Endothelial cell of umbilical vein (primary cell): ENCODE results near the gene SUCNR1. TPM values are rescaled to one million over a fixed set of nuclear protein-coding genes. Genes with fewer than 3 reads are reported as not detected.
A peak's percentile ranks its signal among the peaks of the same experiment; 100 is the strongest.

Experiments
- BruUV-seq: library from RNA; stranded (reverse); fragments of 400-500 nt; replicated peaks from 2 replicates; lab custom pipeline; 2021; lab: Mats Ljungman, UMichigan
- CTCF ChIA-PET: fragments of 300-600, 350-600 bp; sonication (Branson Sonifier 250); formaldehyde crosslinking; loops from one replicate; lab custom pipeline; 2021; ENCODE audit warnings: antibody characterized with exemption, inconsistent platforms; lab: Charles Lee
- POLR2A ChIA-PET: fragments of 300-600, 350-600 bp; sonication (Branson Sonifier 250); formaldehyde crosslinking; loops from one replicate; lab custom pipeline; 2021; ENCODE audit warnings: antibody characterized with exemption, inconsistent platforms; lab: Charles Lee
- DNase-seq: peaks from one replicate; pipeline ENCODE4 v3.0.0-alpha.2; 2011; ENCODE audit warnings: low read depth, low spot score
- FAIRE-seq: peaks from 2 replicates; lab custom pipeline; 2011; peaks lifted over from hg19 to GRCh38; lab: Jason Lieb, UNC
- H2AFZ ChIP-seq: 2 replicates; pipeline ENCODE4 v1.6.0; 2012; ENCODE audit warnings: low read depth, low read length, control low read depth, inconsistent platforms
- H3K27ac ChIP-seq: 2 replicates; pipeline ENCODE4 v1.5.1; 2011; ENCODE audit warnings: low read depth, mild to moderate bottlenecking, control low read depth, low read length, moderate library complexity; ENCODE audit not compliant: insufficient read depth
- H3K27me3 ChIP-seq, 2 experiments: 2 replicates each; pipeline versions ENCODE4 v1.6.0 to v1.6.1; 2011; ENCODE audit warnings: low read length in 2 of 2, mixed read lengths in 1 of 2; ENCODE audit not compliant: control insufficient read depth in 2 of 2, insufficient read depth in 2 of 2
- H3K36me3 ChIP-seq, 2 experiments: 2 replicates in 1 of 2; 3 replicates in 1 of 2; pipeline ENCODE4 v1.5.1; 2011; ENCODE audit warnings: low read length in 2 of 2, mild to moderate bottlenecking in 1 of 2, moderate library complexity in 1 of 2; ENCODE audit not compliant: control insufficient read depth in 2 of 2, insufficient read depth in 2 of 2; ENCODE audit errors: extremely low read depth in 1 of 2
- H3K4me1 ChIP-seq: 3 replicates; pipeline ENCODE4 v1.5.1; 2011; ENCODE audit warnings: mild to moderate bottlenecking, low read length; ENCODE audit not compliant: control insufficient read depth, insufficient read depth; ENCODE audit errors: extremely low read depth
- H3K4me2 ChIP-seq: 2 replicates; pipeline ENCODE4 v1.6.1; 2011; ENCODE audit warnings: low read length, control low read depth, mixed read lengths; ENCODE audit not compliant: insufficient read depth
- H3K4me3 ChIP-seq, 3 experiments: fragments of 200-600 bp in 1 of 3; sonication (generic), shearing (Covaris generic) in 1 of 3; replicated peaks in 1 of 3; 2 replicates each; pipeline ENCODE4 v1.5.1; 2011 to 2016; ENCODE audit warnings: control low read depth in 3 of 3, low read length in 3 of 3, mild to moderate bottlenecking in 2 of 3, inconsistent platforms in 1 of 3, low read depth in 1 of 3, moderate library complexity in 1 of 3; ENCODE audit not compliant: insufficient read depth in 1 of 3
- H3K79me2 ChIP-seq: 2 replicates; pipeline ENCODE4 v1.6.0; 2012; ENCODE audit warnings: low read length, inconsistent platforms; ENCODE audit not compliant: control insufficient read depth, insufficient read depth
- H3K9ac ChIP-seq: replicated peaks from 2 replicates; pipeline ENCODE3; 2011; ENCODE audit warnings: low read length, control low read depth; ENCODE audit not compliant: insufficient read depth; ENCODE audit errors: extremely low read depth
- H3K9me1 ChIP-seq: replicated peaks from 3 replicates; pipeline ENCODE4 v1.6.0; 2011; ENCODE audit warnings: mild to moderate bottlenecking, low read length; ENCODE audit not compliant: control insufficient read depth, insufficient read depth; ENCODE audit errors: extremely low read depth
- H3K9me3 ChIP-seq: replicated peaks from 2 replicates; pipeline ENCODE4 v1.5.1; 2012; ENCODE audit warnings: low read length, inconsistent platforms; ENCODE audit not compliant: control insufficient read depth, insufficient read depth
- H4K20me1 ChIP-seq: replicated peaks from 2 replicates; pipeline ENCODE3; 2011; ENCODE audit warnings: mild to moderate bottlenecking, low read length; ENCODE audit not compliant: control insufficient read depth, insufficient read depth; ENCODE audit errors: extremely low read depth
- CTCF ChIP-seq, 2 donors: IDR thresholded peaks; 1 replicate in 1 of 2; 2 replicates in 1 of 2; pipeline ENCODE4 v1.5.1; 2011; ENCODE audit warnings: low read length in 2 of 2, mild to moderate bottlenecking in 2 of 2, moderate library complexity in 2 of 2, control low read depth in 1 of 2, inconsistent platforms in 1 of 2, low read depth in 1 of 2; ENCODE audit not compliant: insufficient read depth in 1 of 2; ENCODE audit errors: extremely low read depth in 1 of 2
- EZH2 ChIP-seq: IDR thresholded peaks from 2 replicates; pipeline ENCODE4 v1.6.1; 2012; ENCODE audit warnings: borderline replicate concordance, low read depth, mild to moderate bottlenecking, moderate library complexity, low read length, inconsistent platforms; ENCODE audit not compliant: severe bottlenecking
- FOS ChIP-seq: IDR thresholded peaks from 2 replicates; pipeline ENCODE4 v1.6.1; 2011; ENCODE audit warnings: mild to moderate bottlenecking, low read length, moderate library complexity, borderline replicate concordance; ENCODE audit not compliant: insufficient read depth
- GATA2 ChIP-seq: IDR thresholded peaks from 2 replicates; pipeline ENCODE4 v1.7.0; 2011; ENCODE audit warnings: low read depth, mild to moderate bottlenecking, moderate library complexity, mixed read lengths, low read length; ENCODE audit not compliant: insufficient read length, insufficient read depth
- JUN ChIP-seq: IDR thresholded peaks from 2 replicates; pipeline ENCODE4 v1.6.1; 2011; ENCODE audit warnings: borderline replicate concordance, low read depth; ENCODE audit not compliant: insufficient read length, insufficient read depth
- MYC ChIP-seq: IDR thresholded peaks from one replicate; pipeline ENCODE4 v1.6.1; 2011; ENCODE audit warnings: mild to moderate bottlenecking, low read depth, low read length
- POLR2A ChIP-seq: IDR thresholded peaks from 2 replicates; pipeline ENCODE4 v1.6.1; 2012; ENCODE audit warnings: low read depth, mild to moderate bottlenecking, control low read depth, low read length
- POLR2AphosphoS5 ChIP-seq: IDR thresholded peaks from 2 replicates; pipeline ENCODE4 v1.6.1; 2012; ENCODE audit warnings: low read depth, mild to moderate bottlenecking, control low read depth, low read length, moderate library complexity; ENCODE audit not compliant: insufficient read depth
- dilution Hi-C: fragments of 300-500 bp; cut with MboI; formaldehyde crosslinking; loops from one replicate; pipeline ENCODE4 v1.15.0; 2019; ENCODE audit warnings: low sequenced_read_pairs; ENCODE audit not compliant: extremely low pct_ligation_motif_present
- intact Hi-C: fragments of 100-400 bp; cut with micrococcal nuclease; formaldehyde crosslinking; loops from one replicate; pipeline ENCODE4 v1.10.0; 2022
- polyA plus RNA-seq, 4 experiments: library from polyadenylated mRNA; depleted of rRNA in 3 of 4; stranded (reverse) in 3 of 4; unstranded in 1 of 4; fragments of >200 nt; gene quantifications; 2 replicates each; pipeline versions ENCODE4 v1.2.1 to v1.2.3, GENCODE V29; 2011 to 2012; ENCODE audit warnings: missing spikeins in 1 of 4
- total RNA-seq: library from RNA; stranded (reverse); gene quantifications from 2 replicates; pipeline ENCODE4 v1.2.3, GENCODE V29; 2021
- TF ChIP-seq, protein P1 (sequence below): IDR thresholded peaks from 2 replicates; pipeline ENCODE4 v1.6.1; 2011; ENCODE audit not compliant: insufficient read depth, insufficient read length

SUCNR1 gene
- total and polyA plus RNA-seq, 2 donors (not counting 3 experiments of a cell fraction or from before 2014, with no cell fraction given) = not detected

GRCh38 chr3:151933234-151933853 lies 59.9 kb downstream of the SUCNR1 start:
- intact Hi-C loops (no loop called here), dilution Hi-C loops (no loop called here)
- ChIA-PET POLR2A (no interaction called here), CTCF (no interaction called here)
- Histone ChIP-seq H3K36me3 (no peaks in the 10 kb centered on the region), H3K9ac (no peak overlapping the region), H3K4me2 (no peak overlapping the region), H3K27ac (no peak overlapping the region), H4K20me1 (no peaks in the 10 kb centered on the region), H3K4me3 (no peak overlapping the region), H3K4me1 (peaks cover 8% of the 10 kb centered on the region), H3K27me3 (no peaks in the 10 kb centered on the region), H3K9me3 (no peaks in the 10 kb centered on the region), H3K9me1 (no peaks in the 10 kb centered on the region), H2AFZ (peak overlapping the region; percentile 47), H3K79me2 (no peaks in the 10 kb centered on the region)
- no TSS peak for BruUV-seq
- TF ChIP-seq POLR2AphosphoS5 = no peak
- no peak for TF ChIP-seq MYC
- no peak for TF ChIP-seq FOS
- TF ChIP-seq JUN = no peak
- TF ChIP-seq EZH2 = no peak
- TF ChIP-seq, protein P1, sequence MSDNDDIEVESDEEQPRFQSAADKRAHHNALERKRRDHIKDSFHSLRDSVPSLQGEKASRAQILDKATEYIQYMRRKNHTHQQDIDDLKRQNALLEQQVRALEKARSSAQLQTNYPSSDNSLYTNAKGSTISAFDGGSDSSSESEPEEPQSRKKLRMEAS = no peak
- no peak for TF ChIP-seq CTCF (IDR thresholded peaks at IDR 0.05; ENCODE audit: extremely low read depth in 1 of 2, insufficient read depth in 1 of 2, low read depth in 1 of 2, low read length in 2 of 2)
- no peak for TF ChIP-seq GATA2
- no peak for TF ChIP-seq POLR2A
- DNase-seq = no peak
- FAIRE-seq = no peak

Other genes with a start within 250 kb of the SUCNR1 start
- gene AADACL2, start 139.7 kb upstream of the SUCNR1 start, total RNA-seq = not detected in 2 replicates
- gene AADACL2, start 139.7 kb upstream of the SUCNR1 start, polyA plus RNA-seq = not detected in 2 replicates
- 0.27 and 1.0 TPM in 2 replicates for gene AADAC, start 59.5 kb upstream of the SUCNR1 start, total RNA-seq
- gene AADAC, start 59.5 kb upstream of the SUCNR1 start, polyA plus RNA-seq = 0.32 and 0.62 TPM in 2 replicates